GM12878 (cell line): ENCODE results near the gene CRMP1.

Source experiments
- CBX5 ChIP-seq: sonication (generic); IDR thresholded peaks from 2 replicates; pipeline ENCODE4 v1.6.1; 2016; ENCODE audit warnings: low read depth, moderate library complexity, mild to moderate bottlenecking, inconsistent platforms
- EZH2 ChIP-seq: IDR thresholded peaks from 2 replicates; pipeline ENCODE4 v1.6.1; 2012; ENCODE audit warnings: low read depth, mild to moderate bottlenecking, control low read depth, inconsistent platforms, low read length, borderline replicate concordance; ENCODE audit not compliant: control insufficient read depth
- RAD51 ChIP-seq: fragments of 450-650 bp; IDR thresholded peaks from 2 replicates; pipeline ENCODE4 v1.6.1; 2016; ENCODE audit warnings: moderate library complexity, mild to moderate bottlenecking, inconsistent platforms
- TF ChIP-seq, protein P1 (sequence below): IDR thresholded peaks from 2 replicates; pipeline ENCODE4 v1.6.1; 2012; ENCODE audit warnings: mild to moderate bottlenecking, low read depth, low read length
- TF ChIP-seq, protein P2 (sequence below), 3 experiments: IDR thresholded peaks in 2 of 3; conservative IDR thresholded peaks in 1 of 3; 2 replicates each; pipeline ENCODE4 v1.5.1; 2011; ENCODE audit warnings: low read depth in 3 of 3, low read length in 3 of 3, mild to moderate bottlenecking in 3 of 3, control low read depth in 2 of 3, moderate library complexity in 2 of 3, inconsistent platforms in 1 of 3, mixed read lengths in 1 of 3; ENCODE audit not compliant: control insufficient read depth in 2 of 3, insufficient read depth in 1 of 3; ENCODE audit errors: extremely low read depth in 1 of 3
- TF ChIP-seq, protein P3 (sequence below): fragments of 150-350 bp; IDR thresholded peaks from 2 replicates; pipeline ENCODE4 v1.6.1; 2014; ENCODE audit warnings: mild to moderate bottlenecking, low read depth, low read length

DNA sequence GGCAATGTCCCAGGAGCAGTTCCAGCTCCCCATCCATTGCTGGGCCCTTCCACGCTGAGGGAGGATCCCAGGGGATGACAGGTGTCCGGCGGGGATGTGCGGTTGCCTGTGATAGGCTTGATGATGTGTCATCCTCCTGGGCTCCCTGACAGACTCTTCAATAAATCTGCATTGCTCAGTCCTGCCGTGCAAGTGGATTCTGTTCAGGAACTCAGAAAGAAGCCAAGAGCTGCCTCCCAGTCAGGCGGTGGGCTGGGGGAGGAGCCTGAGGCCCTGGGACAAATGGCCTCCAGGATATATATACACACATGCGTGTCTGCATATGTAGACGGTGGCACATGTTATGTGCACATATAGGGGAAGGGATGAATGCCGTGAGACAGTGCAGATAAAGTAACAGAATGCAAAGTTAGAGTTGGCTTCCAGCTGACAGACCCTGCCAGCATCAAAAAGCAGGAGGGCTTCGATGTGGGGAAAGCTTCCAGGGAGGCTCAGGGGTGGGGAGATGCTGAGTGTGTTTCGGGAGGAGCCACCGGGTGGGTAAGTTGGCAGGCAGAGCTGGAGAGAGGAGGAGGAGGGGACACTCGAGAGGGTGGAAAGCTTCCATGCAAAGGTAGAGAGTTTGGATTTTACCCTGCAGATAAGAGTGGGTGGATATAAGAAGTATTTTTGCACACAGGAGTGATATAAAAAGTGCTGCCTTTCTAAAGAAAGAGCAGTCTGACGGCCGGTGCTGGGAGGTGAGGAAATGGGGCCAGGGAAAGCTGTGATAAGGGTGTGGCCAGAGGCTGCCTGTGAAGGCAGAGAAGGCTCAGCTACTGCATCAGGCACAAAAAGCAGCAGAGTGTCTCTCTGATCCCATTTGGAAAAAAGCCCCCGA, 28.5 kb upstream of the CRMP1 start:
- TF ChIP-seq, protein P1, sequence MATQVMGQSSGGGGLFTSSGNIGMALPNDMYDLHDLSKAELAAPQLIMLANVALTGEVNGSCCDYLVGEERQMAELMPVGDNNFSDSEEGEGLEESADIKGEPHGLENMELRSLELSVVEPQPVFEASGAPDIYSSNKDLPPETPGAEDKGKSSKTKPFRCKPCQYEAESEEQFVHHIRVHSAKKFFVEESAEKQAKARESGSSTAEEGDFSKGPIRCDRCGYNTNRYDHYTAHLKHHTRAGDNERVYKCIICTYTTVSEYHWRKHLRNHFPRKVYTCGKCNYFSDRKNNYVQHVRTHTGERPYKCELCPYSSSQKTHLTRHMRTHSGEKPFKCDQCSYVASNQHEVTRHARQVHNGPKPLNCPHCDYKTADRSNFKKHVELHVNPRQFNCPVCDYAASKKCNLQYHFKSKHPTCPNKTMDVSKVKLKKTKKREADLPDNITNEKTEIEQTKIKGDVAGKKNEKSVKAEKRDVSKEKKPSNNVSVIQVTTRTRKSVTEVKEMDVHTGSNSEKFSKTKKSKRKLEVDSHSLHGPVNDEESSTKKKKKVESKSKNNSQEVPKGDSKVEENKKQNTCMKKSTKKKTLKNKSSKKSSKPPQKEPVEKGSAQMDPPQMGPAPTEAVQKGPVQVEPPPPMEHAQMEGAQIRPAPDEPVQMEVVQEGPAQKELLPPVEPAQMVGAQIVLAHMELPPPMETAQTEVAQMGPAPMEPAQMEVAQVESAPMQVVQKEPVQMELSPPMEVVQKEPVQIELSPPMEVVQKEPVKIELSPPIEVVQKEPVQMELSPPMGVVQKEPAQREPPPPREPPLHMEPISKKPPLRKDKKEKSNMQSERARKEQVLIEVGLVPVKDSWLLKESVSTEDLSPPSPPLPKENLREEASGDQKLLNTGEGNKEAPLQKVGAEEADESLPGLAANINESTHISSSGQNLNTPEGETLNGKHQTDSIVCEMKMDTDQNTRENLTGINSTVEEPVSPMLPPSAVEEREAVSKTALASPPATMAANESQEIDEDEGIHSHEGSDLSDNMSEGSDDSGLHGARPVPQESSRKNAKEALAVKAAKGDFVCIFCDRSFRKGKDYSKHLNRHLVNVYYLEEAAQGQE = no peak
- TF ChIP-seq EZH2 (no peak), CBX5 (no peak), RAD51 (no peak)
- TF ChIP-seq, protein P2, sequence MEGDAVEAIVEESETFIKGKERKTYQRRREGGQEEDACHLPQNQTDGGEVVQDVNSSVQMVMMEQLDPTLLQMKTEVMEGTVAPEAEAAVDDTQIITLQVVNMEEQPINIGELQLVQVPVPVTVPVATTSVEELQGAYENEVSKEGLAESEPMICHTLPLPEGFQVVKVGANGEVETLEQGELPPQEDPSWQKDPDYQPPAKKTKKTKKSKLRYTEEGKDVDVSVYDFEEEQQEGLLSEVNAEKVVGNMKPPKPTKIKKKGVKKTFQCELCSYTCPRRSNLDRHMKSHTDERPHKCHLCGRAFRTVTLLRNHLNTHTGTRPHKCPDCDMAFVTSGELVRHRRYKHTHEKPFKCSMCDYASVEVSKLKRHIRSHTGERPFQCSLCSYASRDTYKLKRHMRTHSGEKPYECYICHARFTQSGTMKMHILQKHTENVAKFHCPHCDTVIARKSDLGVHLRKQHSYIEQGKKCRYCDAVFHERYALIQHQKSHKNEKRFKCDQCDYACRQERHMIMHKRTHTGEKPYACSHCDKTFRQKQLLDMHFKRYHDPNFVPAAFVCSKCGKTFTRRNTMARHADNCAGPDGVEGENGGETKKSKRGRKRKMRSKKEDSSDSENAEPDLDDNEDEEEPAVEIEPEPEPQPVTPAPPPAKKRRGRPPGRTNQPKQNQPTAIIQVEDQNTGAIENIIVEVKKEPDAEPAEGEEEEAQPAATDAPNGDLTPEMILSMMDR (IDR thresholded peaks at IDR 0.05 in 2 of 3, conservative IDR thresholded peaks at IDR 0.05 in 1 of 3; ENCODE audit: control insufficient read depth in 2 of 3, extremely low read depth in 1 of 3, insufficient read depth in 1 of 3, low read depth in 3 of 3, low read length in 3 of 3) = no peak
- TF ChIP-seq, protein P3, sequence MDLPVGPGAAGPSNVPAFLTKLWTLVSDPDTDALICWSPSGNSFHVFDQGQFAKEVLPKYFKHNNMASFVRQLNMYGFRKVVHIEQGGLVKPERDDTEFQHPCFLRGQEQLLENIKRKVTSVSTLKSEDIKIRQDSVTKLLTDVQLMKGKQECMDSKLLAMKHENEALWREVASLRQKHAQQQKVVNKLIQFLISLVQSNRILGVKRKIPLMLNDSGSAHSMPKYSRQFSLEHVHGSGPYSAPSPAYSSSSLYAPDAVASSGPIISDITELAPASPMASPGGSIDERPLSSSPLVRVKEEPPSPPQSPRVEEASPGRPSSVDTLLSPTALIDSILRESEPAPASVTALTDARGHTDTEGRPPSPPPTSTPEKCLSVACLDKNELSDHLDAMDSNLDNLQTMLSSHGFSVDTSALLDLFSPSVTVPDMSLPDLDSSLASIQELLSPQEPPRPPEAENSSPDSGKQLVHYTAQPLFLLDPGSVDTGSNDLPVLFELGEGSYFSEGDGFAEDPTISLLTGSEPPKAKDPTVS = no peak
